HEK293 (cell line): ENCODE data around the gene CEP112.

ENCODE experiments used
- GLI2 ChIP-seq: fragments of 450-650 bp; formaldehyde crosslinking; IDR thresholded peaks from 2 replicates; pipeline ENCODE4; 2017; ENCODE audit warnings: missing biosample characterization, missing genetic modification characterization, low read depth, borderline replicate concordance
- REPIN1 ChIP-seq: fragments of 450-650 bp; formaldehyde crosslinking; IDR thresholded peaks from 2 replicates; pipeline ENCODE4 v1.5.1; 2017; ENCODE audit warnings: missing biosample characterization, missing genetic modification characterization, low read depth
- SP7 ChIP-seq: fragments of 450-650 bp; formaldehyde crosslinking; IDR thresholded peaks from 2 replicates; pipeline ENCODE4 v1.5.1; 2016; ENCODE audit warnings: missing biosample characterization, missing genetic modification characterization
- WT1 ChIP-seq: fragments of 450-650 bp; formaldehyde crosslinking; IDR thresholded peaks from 2 replicates; pipeline ENCODE4 v1.5.1; 2016; ENCODE audit warnings: missing biosample characterization, missing genetic modification characterization
- ZFHX2 ChIP-seq: fragments of 450-650 bp; formaldehyde crosslinking; conservative IDR thresholded peaks from 2 replicates; pipeline ENCODE4 v1.5.1; 2016; ENCODE audit warnings: missing biosample characterization, missing genetic modification characterization
- ZNF10 ChIP-seq: fragments of 450-650 bp; formaldehyde crosslinking; IDR thresholded peaks from 2 replicates; pipeline ENCODE4 v1.5.1; 2017; ENCODE audit warnings: missing biosample characterization, missing genetic modification characterization
- ZNF211 ChIP-seq: fragments of 450-650 bp; formaldehyde crosslinking; IDR thresholded peaks from 2 replicates; pipeline ENCODE4 v1.5.1; 2016; ENCODE audit warnings: low read depth, missing biosample characterization, missing genetic modification characterization
- ZNF266 ChIP-seq: fragments of 450-650 bp; formaldehyde crosslinking; IDR thresholded peaks from 2 replicates; pipeline ENCODE4 v1.5.1; 2016; ENCODE audit warnings: missing biosample characterization, missing genetic modification characterization, low read depth
- ZNF311 ChIP-seq: fragments of 450-650 bp; formaldehyde crosslinking; IDR thresholded peaks from 2 replicates; pipeline ENCODE4 v1.5.1; 2017; ENCODE audit warnings: missing biosample characterization, missing genetic modification characterization, borderline replicate concordance
- ZNF341 ChIP-seq: fragments of 450-650 bp; formaldehyde crosslinking; IDR thresholded peaks from 2 replicates; pipeline ENCODE4; 2016; ENCODE audit warnings: low read depth, missing biosample characterization, missing genetic modification characterization
- ZNF391 ChIP-seq: fragments of 450-650 bp; formaldehyde crosslinking; IDR thresholded peaks from 2 replicates; pipeline ENCODE4 v1.5.1; 2016; ENCODE audit warnings: low read depth, missing biosample characterization, missing genetic modification characterization, borderline replicate concordance
- ZNF501 ChIP-seq: fragments of 450-650 bp; formaldehyde crosslinking; IDR thresholded peaks from 2 replicates; pipeline ENCODE4 v1.5.1; 2016; ENCODE audit warnings: missing biosample characterization, missing genetic modification characterization
- ZNF555 ChIP-seq: fragments of 450-650 bp; formaldehyde crosslinking; conservative IDR thresholded peaks from 2 replicates; pipeline ENCODE4 v1.5.1; 2017; ENCODE audit warnings: missing biosample characterization, mild to moderate bottlenecking, missing genetic modification characterization, inconsistent platforms
- ZNF561 ChIP-seq: fragments of 450-650 bp; IDR thresholded peaks from 2 replicates; pipeline ENCODE4 v1.5.1; 2018; ENCODE audit warnings: missing biosample characterization, missing genetic modification characterization, borderline replicate concordance
- ZNF660 ChIP-seq: fragments of 450-650 bp; IDR thresholded peaks from 2 replicates; pipeline ENCODE4 v1.5.1; 2018; ENCODE audit warnings: missing biosample characterization, mild to moderate bottlenecking, missing genetic modification characterization
- ZNF677 ChIP-seq: fragments of 450-650 bp; IDR thresholded peaks from 2 replicates; pipeline ENCODE4 v1.5.0; 2018; ENCODE audit warnings: missing biosample characterization, mild to moderate bottlenecking, missing genetic modification characterization, moderate library complexity
- ZNF791 ChIP-seq: fragments of 450-650 bp; formaldehyde crosslinking; IDR thresholded peaks from 2 replicates; pipeline ENCODE4 v1.5.1; 2016; ENCODE audit warnings: missing biosample characterization, missing genetic modification characterization
- ZNF843 ChIP-seq: fragments of 450-650 bp; formaldehyde crosslinking; IDR thresholded peaks from 2 replicates; pipeline ENCODE4 v1.5.1; 2016; ENCODE audit warnings: missing biosample characterization, missing genetic modification characterization
- TF ChIP-seq, protein P1 (sequence below): fragments of 450-650 bp; formaldehyde crosslinking; IDR thresholded peaks from 2 replicates; pipeline ENCODE4 v1.5.1; 2017; ENCODE audit warnings: missing biosample characterization, missing genetic modification characterization
- TF ChIP-seq, protein P2 (sequence below): fragments of 450-650 bp; formaldehyde crosslinking; IDR thresholded peaks from 2 replicates; pipeline ENCODE4 v1.5.1; 2016; ENCODE audit warnings: missing biosample characterization, missing genetic modification characterization
- TF ChIP-seq, protein P3 (sequence below): fragments of 450-650 bp; formaldehyde crosslinking; IDR thresholded peaks from 2 replicates; pipeline ENCODE4 v1.5.1; 2017; ENCODE audit warnings: missing biosample characterization, missing genetic modification characterization
- TF ChIP-seq, protein P4 (sequence below): fragments of 450-650 bp; formaldehyde crosslinking; IDR thresholded peaks from 2 replicates; pipeline ENCODE4 v1.5.1; 2016; ENCODE audit warnings: missing biosample characterization, missing genetic modification characterization
- TF ChIP-seq, protein P5 (sequence below): fragments of 450-650 bp; formaldehyde crosslinking; IDR thresholded peaks from 2 replicates; pipeline ENCODE4 v1.5.1; 2017; ENCODE audit warnings: missing biosample characterization, mild to moderate bottlenecking, missing genetic modification characterization, moderate library complexity
- TF ChIP-seq, protein P6 (sequence below): fragments of 450-650 bp; IDR thresholded peaks from 2 replicates; pipeline ENCODE4 v1.5.1; 2018; ENCODE audit warnings: missing biosample characterization, mild to moderate bottlenecking, missing genetic modification characterization
- TF ChIP-seq, protein P7 (sequence below): fragments of 450-650 bp; formaldehyde crosslinking; IDR thresholded peaks from 2 replicates; pipeline ENCODE4 v1.5.1; 2016; ENCODE audit warnings: missing biosample characterization, missing genetic modification characterization

Gene CEP112

DNA sequence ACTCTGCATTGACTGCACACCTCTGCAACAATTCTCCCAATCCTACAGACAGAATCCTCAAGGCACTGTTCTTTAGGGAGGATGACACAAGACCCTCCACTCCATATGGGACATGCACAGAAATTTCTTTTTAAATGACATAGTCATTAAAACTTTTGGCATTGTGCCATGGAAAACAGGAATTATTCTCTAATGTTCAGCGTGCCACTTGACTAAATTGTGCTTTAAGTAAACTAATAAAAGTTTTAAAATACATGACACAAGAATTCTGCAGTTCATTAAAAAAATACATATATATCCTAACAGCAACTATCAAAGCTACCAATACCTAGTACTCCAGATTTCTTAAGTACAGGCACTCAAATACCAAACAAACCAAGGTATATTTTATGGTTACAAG is 16.0 kb downstream of the CEP112 start (continued):
- TF ChIP-seq ZFHX2 (no peak), ZNF311 (tag by site-specific recombination) (no peak), ZNF677 (tag by site-specific recombination) (no peak), ZNF266 (tag by site-specific recombination) (no peak), REPIN1 (tag by site-specific recombination) (no peak), ZNF561 (tag by site-specific recombination) (0 out of 2 replicates have a peak, but pooled peaks have one; percentile 49), ZNF791 (tag by site-specific recombination) (no peak), WT1 (tag by site-specific recombination) (peak; percentile 84), ZNF660 (tag by site-specific recombination) (no peak), ZNF555 (tag by site-specific recombination) (no peak), GLI2 (tag by site-specific recombination) (peak; percentile 10; the same call in 1 of the 2 replicates), ZNF501 (tag by site-specific recombination) (no peak), ZNF391 (tag by site-specific recombination) (no peak), ZNF843 (tag by site-specific recombination) (peak; percentile 44; the same call in 1 of the 2 replicates), ZNF341 (tag by site-specific recombination) (no peak), ZNF10 (tag by site-specific recombination) (no peak; the same call in 1 of the 2 replicates), SP7 (tag by site-specific recombination) (no peak), ZNF211 (tag by site-specific recombination) (no peak)
- TF ChIP-seq, protein P1, sequence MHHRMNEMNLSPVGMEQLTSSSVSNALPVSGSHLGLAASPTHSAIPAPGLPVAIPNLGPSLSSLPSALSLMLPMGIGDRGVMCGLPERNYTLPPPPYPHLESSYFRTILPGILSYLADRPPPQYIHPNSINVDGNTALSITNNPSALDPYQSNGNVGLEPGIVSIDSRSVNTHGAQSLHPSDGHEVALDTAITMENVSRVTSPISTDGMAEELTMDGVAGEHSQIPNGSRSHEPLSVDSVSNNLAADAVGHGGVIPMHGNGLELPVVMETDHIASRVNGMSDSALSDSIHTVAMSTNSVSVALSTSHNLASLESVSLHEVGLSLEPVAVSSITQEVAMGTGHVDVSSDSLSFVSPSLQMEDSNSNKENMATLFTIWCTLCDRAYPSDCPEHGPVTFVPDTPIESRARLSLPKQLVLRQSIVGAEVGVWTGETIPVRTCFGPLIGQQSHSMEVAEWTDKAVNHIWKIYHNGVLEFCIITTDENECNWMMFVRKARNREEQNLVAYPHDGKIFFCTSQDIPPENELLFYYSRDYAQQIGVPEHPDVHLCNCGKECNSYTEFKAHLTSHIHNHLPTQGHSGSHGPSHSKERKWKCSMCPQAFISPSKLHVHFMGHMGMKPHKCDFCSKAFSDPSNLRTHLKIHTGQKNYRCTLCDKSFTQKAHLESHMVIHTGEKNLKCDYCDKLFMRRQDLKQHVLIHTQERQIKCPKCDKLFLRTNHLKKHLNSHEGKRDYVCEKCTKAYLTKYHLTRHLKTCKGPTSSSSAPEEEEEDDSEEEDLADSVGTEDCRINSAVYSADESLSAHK (tag by site-specific recombination), result peak; percentile 30; the same call in 1 of the 2 replicates
- TF ChIP-seq, protein P2, sequence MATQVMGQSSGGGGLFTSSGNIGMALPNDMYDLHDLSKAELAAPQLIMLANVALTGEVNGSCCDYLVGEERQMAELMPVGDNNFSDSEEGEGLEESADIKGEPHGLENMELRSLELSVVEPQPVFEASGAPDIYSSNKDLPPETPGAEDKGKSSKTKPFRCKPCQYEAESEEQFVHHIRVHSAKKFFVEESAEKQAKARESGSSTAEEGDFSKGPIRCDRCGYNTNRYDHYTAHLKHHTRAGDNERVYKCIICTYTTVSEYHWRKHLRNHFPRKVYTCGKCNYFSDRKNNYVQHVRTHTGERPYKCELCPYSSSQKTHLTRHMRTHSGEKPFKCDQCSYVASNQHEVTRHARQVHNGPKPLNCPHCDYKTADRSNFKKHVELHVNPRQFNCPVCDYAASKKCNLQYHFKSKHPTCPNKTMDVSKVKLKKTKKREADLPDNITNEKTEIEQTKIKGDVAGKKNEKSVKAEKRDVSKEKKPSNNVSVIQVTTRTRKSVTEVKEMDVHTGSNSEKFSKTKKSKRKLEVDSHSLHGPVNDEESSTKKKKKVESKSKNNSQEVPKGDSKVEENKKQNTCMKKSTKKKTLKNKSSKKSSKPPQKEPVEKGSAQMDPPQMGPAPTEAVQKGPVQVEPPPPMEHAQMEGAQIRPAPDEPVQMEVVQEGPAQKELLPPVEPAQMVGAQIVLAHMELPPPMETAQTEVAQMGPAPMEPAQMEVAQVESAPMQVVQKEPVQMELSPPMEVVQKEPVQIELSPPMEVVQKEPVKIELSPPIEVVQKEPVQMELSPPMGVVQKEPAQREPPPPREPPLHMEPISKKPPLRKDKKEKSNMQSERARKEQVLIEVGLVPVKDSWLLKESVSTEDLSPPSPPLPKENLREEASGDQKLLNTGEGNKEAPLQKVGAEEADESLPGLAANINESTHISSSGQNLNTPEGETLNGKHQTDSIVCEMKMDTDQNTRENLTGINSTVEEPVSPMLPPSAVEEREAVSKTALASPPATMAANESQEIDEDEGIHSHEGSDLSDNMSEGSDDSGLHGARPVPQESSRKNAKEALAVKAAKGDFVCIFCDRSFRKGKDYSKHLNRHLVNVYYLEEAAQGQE (tag by site-specific recombination), result no peak
- TF ChIP-seq, protein P3, sequence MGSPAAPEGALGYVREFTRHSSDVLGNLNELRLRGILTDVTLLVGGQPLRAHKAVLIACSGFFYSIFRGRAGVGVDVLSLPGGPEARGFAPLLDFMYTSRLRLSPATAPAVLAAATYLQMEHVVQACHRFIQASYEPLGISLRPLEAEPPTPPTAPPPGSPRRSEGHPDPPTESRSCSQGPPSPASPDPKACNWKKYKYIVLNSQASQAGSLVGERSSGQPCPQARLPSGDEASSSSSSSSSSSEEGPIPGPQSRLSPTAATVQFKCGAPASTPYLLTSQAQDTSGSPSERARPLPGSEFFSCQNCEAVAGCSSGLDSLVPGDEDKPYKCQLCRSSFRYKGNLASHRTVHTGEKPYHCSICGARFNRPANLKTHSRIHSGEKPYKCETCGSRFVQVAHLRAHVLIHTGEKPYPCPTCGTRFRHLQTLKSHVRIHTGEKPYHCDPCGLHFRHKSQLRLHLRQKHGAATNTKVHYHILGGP (tag by site-specific recombination), result 0 out of 2 replicates have a peak, but pooled peaks have one; percentile 46
- TF ChIP-seq, protein P4, sequence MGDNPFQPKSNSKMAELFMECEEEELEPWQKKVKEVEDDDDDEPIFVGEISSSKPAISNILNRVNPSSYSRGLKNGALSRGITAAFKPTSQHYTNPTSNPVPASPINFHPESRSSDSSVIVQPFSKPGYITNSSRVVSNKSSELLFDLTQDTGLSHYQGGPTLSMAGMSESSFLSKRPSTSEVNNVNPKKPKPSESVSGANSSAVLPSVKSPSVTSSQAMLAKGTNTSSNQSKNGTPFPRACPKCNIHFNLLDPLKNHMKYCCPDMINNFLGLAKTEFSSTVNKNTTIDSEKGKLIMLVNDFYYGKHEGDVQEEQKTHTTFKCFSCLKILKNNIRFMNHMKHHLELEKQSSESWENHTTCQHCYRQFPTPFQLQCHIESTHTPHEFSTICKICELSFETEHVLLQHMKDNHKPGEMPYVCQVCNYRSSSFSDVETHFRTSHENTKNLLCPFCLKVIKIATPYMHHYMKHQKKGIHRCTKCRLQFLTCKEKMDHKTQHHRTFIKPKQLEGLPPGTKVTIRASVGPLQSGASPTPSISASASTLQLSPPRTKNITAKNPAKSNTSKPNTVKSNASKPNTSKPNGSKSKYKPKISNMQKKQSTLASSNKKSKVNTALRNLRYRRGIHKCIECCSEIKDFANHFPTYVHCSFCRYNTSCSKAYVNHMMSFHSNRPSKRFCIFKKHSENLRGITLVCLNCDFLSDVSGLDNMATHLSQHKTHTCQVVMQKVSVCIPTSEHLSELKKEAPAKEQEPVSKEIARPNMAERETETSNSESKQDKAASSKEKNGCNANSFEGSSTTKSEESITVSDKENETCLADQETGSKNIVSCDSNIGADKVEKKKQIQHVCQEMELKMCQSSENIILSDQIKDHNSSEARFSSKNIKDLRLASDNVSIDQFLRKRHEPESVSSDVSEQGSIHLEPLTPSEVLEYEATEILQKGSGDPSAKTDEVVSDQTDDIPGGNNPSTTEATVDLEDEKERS (tag by site-specific recombination), result no peak
- TF ChIP-seq, protein P5, sequence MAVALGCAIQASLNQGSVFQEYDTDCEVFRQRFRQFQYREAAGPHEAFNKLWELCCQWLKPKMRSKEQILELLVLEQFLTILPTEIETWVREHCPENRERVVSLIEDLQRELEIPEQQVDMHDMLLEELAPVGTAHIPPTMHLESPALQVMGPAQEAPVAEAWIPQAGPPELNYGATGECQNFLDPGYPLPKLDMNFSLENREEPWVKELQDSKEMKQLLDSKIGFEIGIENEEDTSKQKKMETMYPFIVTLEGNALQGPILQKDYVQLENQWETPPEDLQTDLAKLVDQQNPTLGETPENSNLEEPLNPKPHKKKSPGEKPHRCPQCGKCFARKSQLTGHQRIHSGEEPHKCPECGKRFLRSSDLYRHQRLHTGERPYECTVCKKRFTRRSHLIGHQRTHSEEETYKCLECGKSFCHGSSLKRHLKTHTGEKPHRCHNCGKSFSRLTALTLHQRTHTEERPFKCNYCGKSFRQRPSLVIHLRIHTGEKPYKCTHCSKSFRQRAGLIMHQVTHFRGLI (tag by site-specific recombination), result no peak
- TF ChIP-seq, protein P6, sequence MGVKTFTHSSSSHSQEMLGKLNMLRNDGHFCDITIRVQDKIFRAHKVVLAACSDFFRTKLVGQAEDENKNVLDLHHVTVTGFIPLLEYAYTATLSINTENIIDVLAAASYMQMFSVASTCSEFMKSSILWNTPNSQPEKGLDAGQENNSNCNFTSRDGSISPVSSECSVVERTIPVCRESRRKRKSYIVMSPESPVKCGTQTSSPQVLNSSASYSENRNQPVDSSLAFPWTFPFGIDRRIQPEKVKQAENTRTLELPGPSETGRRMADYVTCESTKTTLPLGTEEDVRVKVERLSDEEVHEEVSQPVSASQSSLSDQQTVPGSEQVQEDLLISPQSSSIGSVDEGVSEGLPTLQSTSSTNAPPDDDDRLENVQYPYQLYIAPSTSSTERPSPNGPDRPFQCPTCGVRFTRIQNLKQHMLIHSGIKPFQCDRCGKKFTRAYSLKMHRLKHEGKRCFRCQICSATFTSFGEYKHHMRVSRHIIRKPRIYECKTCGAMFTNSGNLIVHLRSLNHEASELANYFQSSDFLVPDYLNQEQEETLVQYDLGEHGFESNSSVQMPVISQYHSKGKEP (tag by site-specific recombination), result peak; percentile 85
- TF ChIP-seq, protein P7, sequence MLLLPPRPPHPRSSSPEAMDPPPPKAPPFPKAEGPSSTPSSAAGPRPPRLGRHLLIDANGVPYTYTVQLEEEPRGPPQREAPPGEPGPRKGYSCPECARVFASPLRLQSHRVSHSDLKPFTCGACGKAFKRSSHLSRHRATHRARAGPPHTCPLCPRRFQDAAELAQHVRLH (tag by site-specific recombination), result no peak
